SK-N-SH treated with all-trans-retinoic acid at 6 μM for 48 hours (cell line): Measurements from ENCODE around the gene TMC6.

Experiments used
- ATAC-seq: fragments of 200-7000 bp; cut with Tn5 transposase; 3 replicates; pipeline ENCODE4 v1.9.1; 2020; ENCODE audit warnings: mild to moderate bottlenecking, moderate library complexity
- ARNTL ChIP-seq: fragments of 450-650 bp; formaldehyde crosslinking; IDR thresholded peaks from 2 replicates; pipeline ENCODE4 v1.5.0; 2020; ENCODE audit warnings: low read depth, mild to moderate bottlenecking, moderate library complexity, borderline replicate concordance
- BACH2 ChIP-seq: fragments of 250-450 bp; sonication (Bioruptor Pico); IDR thresholded peaks from 2 replicates; pipeline ENCODE4 v1.9.0; 2021; ENCODE audit warnings: mild to moderate bottlenecking, borderline replicate concordance
- CREB5 ChIP-seq: fragments of 250-450 bp; sonication (Bioruptor Pico); IDR thresholded peaks from 2 replicates; pipeline ENCODE4 v1.5.1; 2020; ENCODE audit warnings: low read depth, mild to moderate bottlenecking, moderate library complexity
- CSDC2 ChIP-seq: fragments of 250-450 bp; sonication (Bioruptor Pico); IDR thresholded peaks from 2 replicates; pipeline ENCODE4 v1.5.0; 2020; ENCODE audit warnings: mild to moderate bottlenecking, moderate library complexity
- CSRNP3 ChIP-seq: fragments of 250-450 bp; sonication (Bioruptor Pico); IDR thresholded peaks from 2 replicates; pipeline ENCODE4 v1.5.1; 2021; ENCODE audit warnings: mild to moderate bottlenecking, moderate library complexity
- ESRRG ChIP-seq: fragments of 250-450 bp; sonication (Bioruptor Pico); IDR thresholded peaks from 2 replicates; pipeline ENCODE4 v1.6.1; 2021; ENCODE audit warnings: mild to moderate bottlenecking
- GLIS3 ChIP-seq: fragments of 250-450 bp; sonication (Bioruptor Pico); IDR thresholded peaks from 2 replicates; pipeline ENCODE4 v1.5.0; 2020; ENCODE audit warnings: mild to moderate bottlenecking, moderate library complexity
- ISL1 ChIP-seq: fragments of 250-450 bp; sonication (Bioruptor Pico); IDR thresholded peaks from 2 replicates; pipeline ENCODE4 v2.1.2; 2022; ENCODE audit warnings: mild to moderate bottlenecking, moderate library complexity
- OSR1 ChIP-seq: fragments of 250-450 bp; sonication (Bioruptor Pico); IDR thresholded peaks from 2 replicates; pipeline ENCODE4 v1.8.0; 2022; ENCODE audit warnings: moderate library complexity, mild to moderate bottlenecking, inconsistent platforms
- PATZ1 ChIP-seq: fragments of 250-450 bp; sonication (Bioruptor Pico); IDR thresholded peaks from 2 replicates; pipeline ENCODE4 v1.8.0; 2020; ENCODE audit warnings: mild to moderate bottlenecking, moderate library complexity, borderline replicate concordance
- RARB ChIP-seq: fragments of 250-450 bp; sonication (Bioruptor Pico); IDR thresholded peaks from 2 replicates; pipeline ENCODE4 v1.8.0; 2021; ENCODE audit warnings: mild to moderate bottlenecking, moderate library complexity
- SNAI2 ChIP-seq: fragments of 250-450 bp; sonication (Bioruptor Pico); IDR thresholded peaks from 2 replicates; pipeline ENCODE4 v1.5.0; 2020; ENCODE audit warnings: mild to moderate bottlenecking, moderate library complexity
- TCF4 ChIP-seq: fragments of 250-450 bp; sonication (Bioruptor Pico); IDR thresholded peaks from 2 replicates; pipeline ENCODE4 v1.8.0; 2021; ENCODE audit warnings: mild to moderate bottlenecking, moderate library complexity, borderline replicate concordance
- TOX ChIP-seq: fragments of 250-450 bp; sonication (Bioruptor Pico); IDR thresholded peaks from 2 replicates; pipeline ENCODE4 v1.8.0; 2021; ENCODE audit warnings: mild to moderate bottlenecking, moderate library complexity, borderline replicate concordance
- TSHZ2 ChIP-seq: fragments of 250-450 bp; sonication (Bioruptor Pico); IDR thresholded peaks from 2 replicates; pipeline ENCODE4 v1.5.0; 2020; ENCODE audit warnings: mild to moderate bottlenecking, moderate library complexity
- ZC3H10 ChIP-seq: fragments of 250-450 bp; sonication (Bioruptor Pico); IDR thresholded peaks from 2 replicates; pipeline ENCODE4 v1.5.1; 2021; ENCODE audit warnings: mild to moderate bottlenecking, moderate library complexity
- ZFP3 ChIP-seq: fragments of 250-450 bp; sonication (Bioruptor Pico); IDR thresholded peaks from 2 replicates; pipeline ENCODE4 v1.5.0; 2020; ENCODE audit warnings: mild to moderate bottlenecking, moderate library complexity
- ZFP30 ChIP-seq: fragments of 450-650 bp; formaldehyde crosslinking; IDR thresholded peaks from 2 replicates; pipeline ENCODE4 v1.5.0; 2022; ENCODE audit warnings: mild to moderate bottlenecking, moderate library complexity
- ZNF565 ChIP-seq: fragments of 450-650 bp; formaldehyde crosslinking; conservative IDR thresholded peaks from 2 replicates; pipeline ENCODE4 v1.5.0; 2020; ENCODE audit warnings: low read depth, mild to moderate bottlenecking, moderate library complexity
- ZNF70 ChIP-seq: fragments of 450-650 bp; formaldehyde crosslinking; IDR thresholded peaks from 2 replicates; pipeline ENCODE4 v1.5.0; 2020; ENCODE audit warnings: mild to moderate bottlenecking, moderate library complexity
- ZNF8 ChIP-seq: fragments of 450-650 bp; formaldehyde crosslinking; IDR thresholded peaks from 2 replicates; pipeline ENCODE4 v1.5.0; 2020; ENCODE audit warnings: mild to moderate bottlenecking, moderate library complexity

TMC6 gene

DNA sequence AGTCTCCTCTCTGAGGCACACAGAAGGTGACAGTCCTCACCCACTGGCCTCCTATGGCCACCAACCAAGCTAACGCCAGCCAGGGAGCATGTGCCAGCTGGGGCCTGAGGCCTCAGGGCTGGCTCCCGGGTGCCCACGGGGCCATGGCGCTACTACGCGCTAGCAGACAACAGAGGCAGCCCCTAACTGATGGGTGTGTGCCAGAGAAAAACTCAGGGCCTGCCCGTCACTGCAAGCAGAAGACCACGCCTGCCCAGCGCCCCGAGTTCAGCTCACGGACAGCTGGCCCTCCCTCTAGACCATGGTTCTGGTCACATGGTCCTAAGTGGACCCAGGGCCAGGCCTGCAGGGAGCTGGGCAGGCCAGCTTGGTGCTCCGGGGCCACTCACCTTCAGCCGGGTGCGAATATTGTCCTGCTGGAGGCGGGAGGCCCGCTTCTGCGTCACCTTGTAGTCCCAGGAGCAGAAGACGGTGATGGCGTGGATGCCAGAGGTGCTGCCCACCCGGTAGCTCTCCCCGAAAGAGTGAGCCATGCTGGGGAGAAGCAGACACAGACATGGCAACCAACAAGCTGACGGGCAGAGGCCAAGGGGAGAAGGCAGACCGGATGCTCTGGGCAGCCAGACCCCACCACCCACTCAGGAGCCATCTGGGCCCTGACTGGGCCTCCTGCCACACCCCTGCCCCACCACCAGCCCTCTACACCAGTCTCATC lies 6.2 kb downstream of the TMC6 start:
- TF ChIP-seq TCF4 (CRISPR knock-in tag) (no peak), OSR1 (CRISPR knock-in tag) (no peak), ZNF565 (no peak), ESRRG (CRISPR knock-in tag) (no peak), ZFP30 (CRISPR knock-in tag) (no peak), BACH2 (CRISPR knock-in tag) (no peak), ARNTL (CRISPR knock-in tag) (no peak), ZNF8 (CRISPR knock-in tag) (no peak), SNAI2 (CRISPR knock-in tag) (no peak), CSDC2 (no peak), ZNF70 (CRISPR knock-in tag) (no peak), ZFP3 (CRISPR knock-in tag) (no peak), GLIS3 (no peak), ISL1 (no peak), TSHZ2 (CRISPR knock-in tag) (no peak), CSRNP3 (CRISPR knock-in tag) (no peak), TOX (no peak), RARB (CRISPR knock-in tag) (no peak)
- TF ChIP-seq, all 23 proteins: peak for 0
- ATAC-seq = no peak

- TF ChIP-seq ZC3H10 (CRISPR knock-in tag) = no peak
- TF ChIP-seq CSDC2 = no peak
- ATAC-seq = no peak
These were observed 6.7 kb downstream of the TMC6 start for GRCh38 chr17:78121801-78122215.

GRCh38 chr17:78120971-78121800 lies 7.4 kb downstream of the TMC6 start:
- ATAC-seq = no peak
- no peak for TF ChIP-seq BACH2 (CRISPR knock-in tag)
- no peak for TF ChIP-seq PATZ1 (CRISPR knock-in tag)
- TF ChIP-seq TSHZ2 (CRISPR knock-in tag) = no peak
- no peak for TF ChIP-seq ZNF70 (CRISPR knock-in tag)
- no peak for TF ChIP-seq ZFP30 (CRISPR knock-in tag)
- no peak for TF ChIP-seq CREB5
- no peak for TF ChIP-seq ISL1
- no peak for TF ChIP-seq ESRRG (CRISPR knock-in tag)
- TF ChIP-seq GLIS3 = no peak
- no peak for TF ChIP-seq RARB (CRISPR knock-in tag)
- no peak for TF ChIP-seq TCF4 (CRISPR knock-in tag)
